SK-N-MC (cell line): ENCODE data around the gene PRAC1.

Experiments used
- EZH2 ChIP-seq: fragments of 200-600 bp; sonication (generic); IDR thresholded peaks from one replicate; pipeline ENCODE4 v1.6.1; 2017; ENCODE audit warnings: antibody characterized with exemption
- POLR2AphosphoS5 ChIP-seq: IDR thresholded peaks from 2 replicates; pipeline ENCODE4 v1.6.1; 2012; ENCODE audit warnings: mild to moderate bottlenecking, low read depth, low read length, borderline replicate concordance

GRCh38 chr17:48751172-48751571 is 28.9 kb upstream of the PRAC1 start:
- TF ChIP-seq POLR2AphosphoS5, result no peak
- TF ChIP-seq EZH2, result no peak
